Stomach (tissue), 9 donors: ENCODE data around the gene CYP17A1. TPM values are rescaled to one million over a fixed set of nuclear protein-coding genes. Genes with fewer than 3 reads are reported as not detected.

Experiments
- DNase-seq, 2 donors: peaks; one replicate each; pipeline versions ENCODE4 v3.0.0 to v3.0.0-alpha.2; 2013 to 2019
- H3K27ac ChIP-seq, 5 donors: fragments of 200-600 bp in 4 of 5; sonication (generic) in 4 of 5; one replicate each; pipeline ENCODE4 v1.5.1; 2013 to 2019; ENCODE audit warnings: mild to moderate bottlenecking in 1 of 5, moderate library complexity in 1 of 5
- H3K27me3 ChIP-seq, 3 donors: fragments of 200-600 bp; sonication (generic); one replicate each; pipeline ENCODE4 v1.5.1; 2017 to 2019; ENCODE audit warnings: mixed run types in 1 of 3
- H3K36me3 ChIP-seq, 4 donors: fragments of 200-600 bp; sonication (generic); 1 replicate in 3 of 4; 2 replicates in 1 of 4; pipeline ENCODE4 v1.5.1; 2016 to 2019
- H3K4me1 ChIP-seq, 4 donors: fragments of 200-600 bp; sonication (generic); one replicate each; pipeline ENCODE4 v1.5.1; 2016 to 2019
- H3K4me3 ChIP-seq, 4 donors: fragments of 200-600 bp; sonication (generic) in 3 of 4; one replicate each; pipeline ENCODE4 v1.5.1; 2016 to 2019; ENCODE audit warnings: mild to moderate bottlenecking in 1 of 4
- H3K9me3 ChIP-seq, 4 donors: fragments of 200-600 bp; sonication (generic); one replicate each; pipeline ENCODE4 v1.5.1; 2016 to 2019
- EP300 ChIP-seq: sonication (generic); formaldehyde crosslinking; IDR thresholded peaks from one replicate; pipeline ENCODE4 v1.6.1; 2017; ENCODE audit warnings: antibody characterized with exemption
- POLR2A ChIP-seq, 4 donors: fragments of 450-650 bp; IDR thresholded peaks; one replicate each; pipeline ENCODE4 v1.6.1; 2016; ENCODE audit warnings: antibody characterized with exemption in 4 of 4, control low read depth in 2 of 4, mild to moderate bottlenecking in 1 of 4, moderate library complexity in 1 of 4
- POLR2AphosphoS5 ChIP-seq, 3 donors: sonication (generic); formaldehyde crosslinking; IDR thresholded peaks; one replicate each; pipeline ENCODE4 v1.6.1; 2016; ENCODE audit warnings: antibody characterized with exemption in 3 of 3
- WGBS, 5 donors: extraction: QIAGEN DNeasy Blood & Tissue Kit in 3 of 5; methylation state at CpG; one replicate each; pipeline versions ENCODE4 v1.1.5 to v1.1.7; 2013 to 2018; 5-methylcytosine and 5-hydroxymethylcytosine counted together
- intact Hi-C: fragments of 100-400 bp; cut with DNase I; formaldehyde crosslinking; loops from one replicate; pipeline ENCODE4 v1.15.1; 2023; ENCODE audit warnings: low total_unique reads
- polyA plus RNA-seq, 3 donors: library from polyadenylated mRNA; stranded (reverse); fragments of 200-250 nt; gene quantifications; one replicate each; pipeline ENCODE4 v1.2.3, GENCODE V29; 2013
- total RNA-seq, 5 donors: library from RNA; depleted of rRNA; stranded (reverse); fragments of >200 nt; gene quantifications; one replicate each; pipeline versions ENCODE4 v1.1.0 to v1.2.3, GENCODE V29; 2014 to 2016
- TF ChIP-seq, protein P1 (sequence below), 7 experiments: fragments of 450-650 bp in 4 of 7; fragments of 200-600 bp in 3 of 7; sonication (generic) in 3 of 7; IDR thresholded peaks; one replicate each; pipeline ENCODE4 v1.5.1; 2016 to 2019; ENCODE audit warnings: antibody characterized with exemption in 7 of 7, control low read depth in 2 of 7, mild to moderate bottlenecking in 1 of 7
- donor health status: healthy with polysubstance abuse.
- donor health status: Bipolar disorder and iron deficiency.
- donor health status: healthy.

Gene CYP17A1
- total and polyA plus RNA-seq, 8 donors, result 0.30 to 106 (median 0.37) TPM; not detected in 5

DNA sequence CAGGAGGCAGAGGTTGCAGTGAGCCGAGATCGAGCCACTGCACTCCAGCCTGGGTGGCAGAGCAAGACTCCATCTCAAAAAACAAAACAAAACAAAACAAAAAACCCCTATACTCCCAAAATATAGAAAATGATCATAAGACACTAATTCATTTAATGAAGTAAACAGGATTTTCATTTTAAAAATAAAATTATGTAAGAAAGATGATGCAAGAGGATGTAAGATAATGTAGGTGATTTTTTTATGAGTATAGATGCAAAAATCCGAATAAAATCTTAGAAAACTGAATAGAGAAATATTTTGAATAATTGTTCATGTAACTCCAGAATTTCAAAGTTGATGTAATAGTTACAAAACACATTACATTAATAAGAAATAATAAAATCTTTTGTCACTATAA, 28.4 kb upstream of the CYP17A1 start:
- peaks cover 0 to 20% (median 13%) of the 10 kb centered on the region in 4 donors for H3K4me1 ChIP-seq
- H3K27me3 ChIP-seq, result peaks cover 0 to 16% (median 4%) of the 10 kb centered on the region in 3 donors
- no peak for DNase-seq
- no peaks in the 10 kb centered on the region for H3K9me3 ChIP-seq
- no peak overlapping the region for H3K4me3 ChIP-seq
- H3K27ac ChIP-seq, result no peak overlapping the region
- TF ChIP-seq EP300 (no peak), POLR2A (IDR thresholded peaks at IDR 0.05) (no peak), POLR2AphosphoS5 (IDR thresholded peaks at IDR 0.05) (no peak)
- TF ChIP-seq, protein P1, sequence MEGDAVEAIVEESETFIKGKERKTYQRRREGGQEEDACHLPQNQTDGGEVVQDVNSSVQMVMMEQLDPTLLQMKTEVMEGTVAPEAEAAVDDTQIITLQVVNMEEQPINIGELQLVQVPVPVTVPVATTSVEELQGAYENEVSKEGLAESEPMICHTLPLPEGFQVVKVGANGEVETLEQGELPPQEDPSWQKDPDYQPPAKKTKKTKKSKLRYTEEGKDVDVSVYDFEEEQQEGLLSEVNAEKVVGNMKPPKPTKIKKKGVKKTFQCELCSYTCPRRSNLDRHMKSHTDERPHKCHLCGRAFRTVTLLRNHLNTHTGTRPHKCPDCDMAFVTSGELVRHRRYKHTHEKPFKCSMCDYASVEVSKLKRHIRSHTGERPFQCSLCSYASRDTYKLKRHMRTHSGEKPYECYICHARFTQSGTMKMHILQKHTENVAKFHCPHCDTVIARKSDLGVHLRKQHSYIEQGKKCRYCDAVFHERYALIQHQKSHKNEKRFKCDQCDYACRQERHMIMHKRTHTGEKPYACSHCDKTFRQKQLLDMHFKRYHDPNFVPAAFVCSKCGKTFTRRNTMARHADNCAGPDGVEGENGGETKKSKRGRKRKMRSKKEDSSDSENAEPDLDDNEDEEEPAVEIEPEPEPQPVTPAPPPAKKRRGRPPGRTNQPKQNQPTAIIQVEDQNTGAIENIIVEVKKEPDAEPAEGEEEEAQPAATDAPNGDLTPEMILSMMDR (IDR thresholded peaks at IDR 0.05), result no peak
- intact Hi-C loops, result no loop called here
- peaks cover 9 to 43% (median 35%) of the 10 kb centered on the region in 4 donors for H3K36me3 ChIP-seq
- WGBS, 5 donors, result 95 to 98% (median 96%) methylated on average over 3 of the region's 3 CpGs

DNA sequence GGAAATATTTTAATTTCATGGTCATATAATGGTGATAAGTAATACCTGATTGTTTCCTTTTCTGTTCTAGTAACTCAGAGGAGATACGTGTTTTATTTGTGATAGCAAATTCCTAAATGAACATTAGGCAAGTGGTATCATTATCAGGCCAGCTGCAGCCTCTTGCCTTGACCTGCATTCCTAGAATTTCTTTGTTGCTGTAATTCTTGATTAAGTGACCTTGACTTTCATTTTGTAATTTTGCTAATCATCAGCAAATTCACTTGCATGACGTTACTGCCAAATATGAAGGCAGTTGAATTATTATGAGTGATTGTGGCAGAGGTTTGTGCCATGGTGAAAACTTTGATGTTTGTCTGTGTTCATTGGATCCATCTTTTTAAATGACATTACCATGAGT, 26.4 kb upstream of the CYP17A1 start:
- 48 to 68% (median 61%) methylated on average over 2 of the region's 2 CpGs for WGBS, 5 donors
- Histone ChIP-seq H3K9me3 (no peaks in the 10 kb centered on the region), H3K27ac (no peak overlapping the region), H3K4me1 (peaks cover 0 to 1% (median under 1%) of the 10 kb centered on the region in 4 donors), H3K4me3 (no peak overlapping the region), H3K27me3 (no peaks in the 10 kb centered on the region), H3K36me3 (peaks cover 12 to 54% (median 46%) of the 10 kb centered on the region in 4 donors)
- intact Hi-C loops, result no loop called here
- DNase-seq, result no peak
- no peak for TF ChIP-seq EP300
- no peak for TF ChIP-seq POLR2A (IDR thresholded peaks at IDR 0.05)
- TF ChIP-seq POLR2AphosphoS5 (IDR thresholded peaks at IDR 0.05), result no peak
- TF ChIP-seq, protein P1 (IDR thresholded peaks at IDR 0.05), result no peak

DNA sequence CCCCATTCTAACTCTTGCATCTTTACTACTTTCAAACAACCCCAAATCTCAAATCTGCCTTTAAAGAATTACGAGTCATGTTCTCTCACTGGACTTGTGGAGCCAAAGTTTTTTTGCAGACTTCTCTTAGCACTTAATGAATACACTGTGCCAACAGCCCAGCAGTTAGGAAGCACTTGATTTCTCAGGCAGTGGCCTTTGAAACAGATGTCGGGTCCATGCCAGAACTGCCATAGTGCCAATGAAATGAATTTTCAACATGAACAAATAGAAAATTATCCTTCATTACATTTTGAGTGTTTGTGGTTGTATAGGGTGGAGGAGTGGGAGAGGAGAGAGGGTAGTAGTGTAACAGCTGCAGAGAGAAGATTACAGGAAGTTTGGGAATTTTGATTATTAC, 22.7 kb upstream of the CYP17A1 start:
- no peaks in the 10 kb centered on the region for H3K9me3 ChIP-seq
- H3K27me3 ChIP-seq, result no peaks in the 10 kb centered on the region
- TF ChIP-seq, protein P1 (IDR thresholded peaks at IDR 0.05), result no peak
- no peak for TF ChIP-seq EP300
- no peak for TF ChIP-seq POLR2A (IDR thresholded peaks at IDR 0.05)
- TF ChIP-seq POLR2AphosphoS5 (IDR thresholded peaks at IDR 0.05), result no peak
- peaks cover 12 to 53% (median 44%) of the 10 kb centered on the region in 4 donors for H3K36me3 ChIP-seq
- no peak for DNase-seq
- H3K4me3 ChIP-seq, result no peak overlapping the region
- H3K27ac ChIP-seq, result no peak overlapping the region
- intact Hi-C loops, result no loop called here
- peaks cover 12 to 21% (median 17%) of the 10 kb centered on the region in 4 donors for H3K4me1 ChIP-seq
- 83 to 91% (median 89%) methylated on average over 2 of the region's 2 CpGs for WGBS, 5 donors

DNA sequence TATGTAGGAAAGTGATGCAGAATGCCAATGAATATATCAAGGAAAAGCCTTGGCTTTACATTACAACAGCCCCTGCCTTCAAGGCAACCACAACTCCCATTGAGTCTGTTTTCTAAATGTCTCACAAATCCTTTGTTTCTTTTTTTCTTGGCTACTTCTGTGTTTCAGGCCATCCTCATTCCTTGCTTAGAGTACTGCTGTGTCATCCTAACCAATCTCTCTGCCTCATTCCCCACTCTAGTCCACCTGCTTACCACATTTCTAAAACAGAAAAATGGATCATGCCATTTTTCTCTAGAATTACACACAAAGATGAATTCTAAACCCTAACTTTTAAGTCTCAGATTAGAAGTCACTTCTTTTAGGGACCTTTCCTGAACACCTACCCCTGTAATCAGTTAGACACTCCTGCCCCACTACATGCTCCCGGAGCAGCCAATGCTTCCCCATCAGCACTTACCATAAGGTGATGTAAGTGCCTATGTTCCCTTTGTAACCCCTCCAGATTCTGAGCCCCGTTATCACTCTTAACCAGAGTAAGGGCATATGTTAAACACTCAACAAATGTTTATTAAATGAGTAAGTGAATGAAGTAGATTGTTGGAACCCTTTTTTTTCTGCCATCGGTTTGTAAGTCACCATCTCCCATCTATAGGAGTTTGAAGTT, 19.7 kb upstream of the CYP17A1 start:
- Histone ChIP-seq H3K9me3 (no peaks in the 10 kb centered on the region), H3K27me3 (no peaks in the 10 kb centered on the region), H3K4me3 (no peak overlapping the region), H3K4me1 (peaks cover 15 to 31% (median 21%) of the 10 kb centered on the region in 4 donors), H3K36me3 (peaks cover 5 to 28% (median 21%) of the 10 kb centered on the region in 4 donors), H3K27ac (no peak overlapping the region)
- no peak for DNase-seq
- no peak for TF ChIP-seq EP300
- intact Hi-C loops, result no loop called here
- WGBS, 5 donors, result 31 to 63% (median 51%) methylated on average over 3 of the region's 3 CpGs
